Activated T-cell treated with anti-CD3 and anti-CD28 coated beads, Interleukin-2, amount 50 U/mL, for 72 hours (primary cell): Measurements from ENCODE around the gene DIS3L2. TPM values are rescaled to one million over a fixed set of nuclear protein-coding genes. Genes with fewer than 3 reads are reported as not detected.
A peak's percentile ranks its signal among the peaks of the same experiment; 100 is the strongest.
"Not testable (repeated sequence)": the region's sequence is repeated elsewhere in the genome, so short reads cannot be mapped to it uniquely, and the experiment has no call there.

Experiments used
- ATAC-seq, 2 donors: fragments of 150-1000 bp; cut with Tn5 transposase; replicated peaks in 1 of 2; 2 replicates each; pipeline ENCODE4 v1.10.0; 2021; ENCODE audit warnings: moderate library complexity in 2 of 2, mild to moderate bottlenecking in 1 of 2
- DNase-seq, 2 donors: peaks; one replicate each; pipeline ENCODE4 v3.0.0; 2021 to 2022; ENCODE audit warnings: mixed read lengths in 1 of 2
- H3K27ac Mint-ChIP-seq: one replicate; pipeline ENCODE4 v1.8.0; 2022; ENCODE audit warnings: mild to moderate bottlenecking, moderate library complexity, mixed read lengths
- H3K27me3 Mint-ChIP-seq: one replicate; pipeline ENCODE4 v1.8.0; 2022; ENCODE audit warnings: low read depth, mixed read lengths
- H3K36me3 Mint-ChIP-seq, 2 donors: one replicate each; pipeline ENCODE4 v1.8.0; 2022; ENCODE audit warnings: mixed read lengths in 2 of 2, mild to moderate bottlenecking in 1 of 2; ENCODE audit not compliant: insufficient read depth in 2 of 2
- H3K4me1 Mint-ChIP-seq: one replicate; pipeline ENCODE4 v1.8.0; 2022; ENCODE audit warnings: low read depth, mixed read lengths
- H3K4me3 Mint-ChIP-seq, 2 donors: one replicate each; pipeline ENCODE4 v1.8.0; 2022; ENCODE audit warnings: mild to moderate bottlenecking in 2 of 2, mixed read lengths in 2 of 2, moderate library complexity in 2 of 2
- H3K9me3 Mint-ChIP-seq, 2 donors: one replicate each; pipeline ENCODE4 v1.8.0; 2022; ENCODE audit warnings: mixed read lengths in 2 of 2
- total RNA-seq, 2 donors: library from RNA; stranded (reverse); gene quantifications; one replicate each; pipeline ENCODE4 v1.2.3, GENCODE V29; 2022

Gene DIS3L2
- total RNA-seq, 2 donors from 2014 or later: 28.8 to 38.3 TPM

DNA sequence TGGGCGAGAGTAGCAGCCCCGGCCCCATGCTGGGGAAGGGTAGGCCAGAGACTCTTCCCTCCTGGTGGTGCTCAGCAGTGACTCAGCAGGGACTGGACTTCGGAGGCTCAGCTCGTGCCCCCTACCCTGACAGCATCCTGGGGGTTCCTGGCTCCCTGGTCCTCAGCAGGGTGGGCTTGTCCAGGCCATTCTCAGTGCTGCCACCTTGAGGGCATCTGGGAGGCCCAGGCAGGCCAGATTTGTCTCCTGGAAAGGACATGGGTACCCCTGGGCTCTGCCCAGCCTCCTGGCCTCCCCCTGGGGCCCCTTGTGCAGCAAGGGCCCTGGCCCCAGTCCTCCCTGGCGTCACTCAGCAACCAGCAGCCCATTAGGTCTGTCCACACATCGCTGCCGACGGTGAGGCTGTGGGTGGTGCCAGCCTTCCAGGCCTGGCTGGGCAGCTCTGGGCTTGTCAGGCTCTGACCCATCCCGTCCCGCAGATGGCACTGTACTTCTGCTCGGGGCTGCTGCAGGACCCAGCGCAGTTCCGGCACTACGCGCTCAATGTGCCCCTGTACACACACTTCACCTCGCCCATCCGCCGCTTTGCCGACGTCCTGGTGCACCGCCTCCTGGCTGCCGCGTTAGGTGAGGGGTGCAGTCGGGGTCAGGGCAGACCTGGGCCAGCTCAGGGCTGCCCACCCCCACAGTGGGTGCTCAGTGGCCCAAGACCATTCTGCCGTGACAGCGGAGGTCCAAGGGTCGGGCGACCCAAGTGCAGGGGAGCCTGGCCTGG lies 372.0 kb downstream of the DIS3L2 start:
- no peak for DNase-seq

DNA sequence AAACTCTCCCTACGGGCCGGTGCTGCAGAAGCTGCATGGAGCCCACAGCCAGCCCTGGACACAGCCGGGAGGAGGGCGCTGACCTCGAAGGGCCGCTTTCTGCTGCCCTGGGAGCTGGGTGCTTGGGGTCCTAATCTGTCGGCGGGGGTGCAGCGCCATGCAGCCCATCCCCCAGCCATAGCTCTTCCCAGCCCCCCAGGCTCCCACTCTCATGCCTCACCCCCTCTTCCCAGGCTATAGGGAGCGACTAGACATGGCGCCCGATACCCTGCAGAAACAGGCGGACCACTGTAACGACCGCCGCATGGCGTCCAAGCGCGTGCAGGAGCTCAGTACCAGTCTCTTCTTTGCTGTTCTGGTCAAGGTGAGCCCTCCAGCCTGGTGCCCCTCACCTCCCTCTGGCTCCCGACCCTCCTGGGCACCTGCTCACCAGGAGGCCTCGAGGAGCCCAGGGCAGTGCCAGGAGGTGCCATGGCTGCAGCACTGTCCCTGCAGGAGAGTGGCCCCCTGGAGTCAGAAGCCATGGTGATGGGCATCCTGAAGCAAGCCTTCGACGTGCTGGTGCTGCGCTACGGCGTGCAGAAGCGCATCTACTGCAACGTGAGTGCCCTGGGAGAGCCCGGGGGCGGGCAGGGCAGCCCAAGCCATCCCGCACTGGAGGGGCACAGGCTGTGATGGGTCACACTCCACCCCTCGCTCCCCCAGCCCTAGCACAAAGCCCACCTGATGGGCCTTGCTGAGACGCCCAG lies 372.8 kb downstream of the DIS3L2 start:
- H3K4me1 Mint-ChIP-seq, DNase-seq, H3K36me3 Mint-ChIP-seq, H3K27me3 Mint-ChIP-seq, H3K4me3 Mint-ChIP-seq, H3K27ac Mint-ChIP-seq, ATAC-seq, H3K9me3 Mint-ChIP-seq: not testable (repeated sequence)

More for the DNA sequence above, 372.0 kb downstream of the DIS3L2 start:
- H3K36me3 Mint-ChIP-seq: no peaks in the 10 kb centered on the region
- H3K4me3 Mint-ChIP-seq: no peak overlapping the region
- ATAC-seq: no peak
- no peak overlapping the region for H3K27ac Mint-ChIP-seq
- H3K4me1 Mint-ChIP-seq: no peaks in the 10 kb centered on the region
- H3K9me3 Mint-ChIP-seq: no peaks in the 10 kb centered on the region
- no peaks in the 10 kb centered on the region for H3K27me3 Mint-ChIP-seq

DNA sequence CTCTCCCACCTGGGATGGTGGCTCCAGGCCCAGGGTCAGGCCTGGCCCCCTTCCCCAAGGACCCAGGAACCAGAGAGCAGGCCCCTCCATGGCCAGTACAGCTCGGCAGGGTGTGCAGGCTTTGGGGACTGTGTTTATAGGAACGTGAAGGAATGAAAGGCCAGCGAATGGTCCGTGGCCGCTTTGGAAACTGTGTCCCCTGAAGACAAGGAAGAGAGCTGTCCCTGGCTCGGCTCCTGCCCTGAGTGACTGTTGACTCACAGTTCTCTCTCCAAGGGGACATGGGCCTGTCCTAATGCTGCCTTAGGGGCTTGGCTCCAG lies 373.3 kb downstream of the DIS3L2 start:
- not testable (repeated sequence) for ATAC-seq, H3K36me3 Mint-ChIP-seq, DNase-seq, H3K27me3 Mint-ChIP-seq, H3K9me3 Mint-ChIP-seq, H3K4me1 Mint-ChIP-seq, H3K27ac Mint-ChIP-seq, H3K4me3 Mint-ChIP-seq

DNA sequence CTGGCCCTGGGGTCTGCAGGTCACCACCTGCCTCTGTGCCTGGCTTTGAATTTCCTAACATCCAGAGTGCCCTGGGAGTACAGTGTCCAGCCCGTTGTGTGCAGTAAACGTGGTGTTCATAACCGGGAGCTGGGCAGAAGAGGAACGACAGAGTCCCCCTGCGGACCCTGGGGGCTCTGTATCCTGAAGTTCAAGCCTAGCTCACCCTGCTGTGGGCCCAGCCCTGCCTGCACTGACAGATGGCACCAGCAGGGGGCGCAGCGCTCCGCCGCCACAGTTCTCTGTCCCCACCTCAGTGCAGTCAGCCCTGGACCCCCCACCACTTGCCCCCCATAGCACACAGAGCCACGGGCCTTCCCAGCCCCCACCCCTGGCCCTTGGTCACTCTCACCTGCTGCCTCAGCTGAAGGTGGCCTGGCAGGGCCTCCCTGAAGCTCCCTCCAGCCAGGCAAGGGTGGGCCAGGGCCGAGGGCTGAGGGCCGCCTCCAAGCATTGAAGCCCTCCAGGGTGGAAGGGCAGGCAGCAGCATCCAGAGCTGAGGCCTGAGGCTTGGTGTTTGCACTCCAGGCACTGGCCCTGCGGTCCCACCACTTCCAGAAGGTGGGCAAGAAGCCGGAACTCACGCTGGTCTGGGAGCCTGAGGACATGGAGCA lies 373.8 kb downstream of the DIS3L2 start:
- not testable (repeated sequence) for H3K36me3 Mint-ChIP-seq, H3K4me3 Mint-ChIP-seq, H3K27me3 Mint-ChIP-seq, DNase-seq, H3K4me1 Mint-ChIP-seq, H3K27ac Mint-ChIP-seq, H3K9me3 Mint-ChIP-seq
- peak; percentile 67 to 72 for ATAC-seq

DNA sequence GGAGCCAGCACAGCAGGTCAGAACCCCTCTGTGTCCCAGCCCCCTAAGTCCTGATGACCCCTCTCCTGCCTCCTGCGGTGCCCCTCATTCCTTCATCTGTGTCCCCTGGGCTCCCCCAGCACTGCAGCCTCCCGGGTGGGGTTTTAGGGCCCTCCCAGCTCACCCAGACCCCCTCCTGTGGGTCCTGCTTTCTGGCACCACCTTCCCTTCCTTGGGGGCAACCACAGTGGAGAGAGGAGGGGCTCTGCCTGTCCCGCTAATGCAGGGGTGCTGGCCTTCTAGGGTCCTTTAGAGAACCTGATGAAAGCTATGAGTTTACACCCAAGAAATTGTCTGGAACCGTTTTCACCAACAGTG lies 374.3 kb downstream of the DIS3L2 start:
- no peak overlapping the region for H3K27ac Mint-ChIP-seq
- H3K27me3 Mint-ChIP-seq: no peaks in the 10 kb centered on the region
- H3K4me3 Mint-ChIP-seq: no peak overlapping the region
- no peaks in the 10 kb centered on the region for H3K4me1 Mint-ChIP-seq
- no peaks in the 10 kb centered on the region for H3K36me3 Mint-ChIP-seq
- no peaks in the 10 kb centered on the region for H3K9me3 Mint-ChIP-seq
- DNase-seq (no peak), ATAC-seq (no peak)

DNA sequence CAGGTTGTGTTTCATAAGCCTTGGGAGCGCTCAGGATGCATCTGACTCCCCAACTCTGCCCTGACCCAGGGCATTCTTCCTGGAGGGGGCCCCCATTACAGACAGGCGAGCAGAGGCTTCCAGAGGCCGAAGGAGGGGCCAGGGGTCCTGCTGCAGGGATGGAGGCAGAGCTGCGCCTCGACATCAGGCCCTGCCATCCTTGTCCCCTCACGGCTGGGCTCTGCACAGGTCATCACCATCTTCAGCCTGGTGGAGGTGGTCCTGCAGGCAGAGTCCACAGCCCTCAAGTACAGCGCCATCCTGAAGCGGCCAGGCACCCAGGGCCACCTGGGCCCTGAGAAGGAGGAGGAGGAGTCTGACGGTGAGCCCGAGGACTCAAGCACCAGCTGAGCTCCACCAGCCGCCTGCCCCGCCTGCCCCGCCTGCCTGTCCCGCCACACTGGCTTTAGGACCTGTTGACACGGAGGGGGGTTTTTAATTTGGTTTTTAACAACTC lies 374.8 kb downstream of the DIS3L2 start:
- H3K36me3 Mint-ChIP-seq: no peaks in the 10 kb centered on the region
- DNase-seq (no peak), ATAC-seq (no peak)
- H3K4me1 Mint-ChIP-seq: no peaks in the 10 kb centered on the region
- H3K4me3 Mint-ChIP-seq: no peak overlapping the region
- no peaks in the 10 kb centered on the region for H3K27me3 Mint-ChIP-seq
- no peaks in the 10 kb centered on the region for H3K9me3 Mint-ChIP-seq
- H3K27ac Mint-ChIP-seq: no peak overlapping the region

DNA sequence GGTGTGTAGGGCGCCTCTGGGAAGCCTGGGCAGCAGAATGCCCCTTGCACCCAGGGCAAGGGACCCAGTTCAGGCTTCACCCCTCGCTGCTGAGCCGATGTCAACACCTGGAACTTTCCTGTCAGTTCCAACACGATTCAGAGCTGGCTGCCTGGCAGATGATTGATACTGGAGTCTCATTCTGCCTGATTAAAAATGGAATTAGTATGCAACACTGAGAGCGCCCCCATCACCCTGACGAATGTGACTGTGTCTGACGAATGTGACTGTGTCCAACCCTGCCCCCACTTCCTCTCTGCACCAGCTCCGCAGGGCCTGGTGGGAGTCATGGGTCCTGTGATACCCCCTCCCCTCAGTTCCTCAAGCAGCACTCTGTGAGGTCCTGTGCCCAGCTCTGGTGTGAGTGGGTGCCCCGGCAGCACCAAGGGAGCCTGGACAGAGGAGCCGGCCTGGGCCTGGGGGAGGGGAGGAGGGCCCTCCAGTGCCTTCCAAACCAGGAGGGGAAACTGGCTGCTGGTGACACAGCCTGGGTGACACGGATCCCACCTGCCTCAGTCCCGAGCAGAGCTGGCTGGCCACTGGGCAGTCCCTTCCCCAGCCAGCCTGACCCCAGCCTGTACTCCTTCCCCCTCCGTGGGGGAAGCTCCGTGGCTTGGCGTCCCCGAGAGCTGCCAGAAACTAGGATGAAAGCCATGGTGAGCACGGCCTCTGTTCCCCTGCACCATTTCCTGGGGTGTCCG lies 375.6 kb downstream of the DIS3L2 start:
- no peak for DNase-seq
- ATAC-seq: no peak

DNA sequence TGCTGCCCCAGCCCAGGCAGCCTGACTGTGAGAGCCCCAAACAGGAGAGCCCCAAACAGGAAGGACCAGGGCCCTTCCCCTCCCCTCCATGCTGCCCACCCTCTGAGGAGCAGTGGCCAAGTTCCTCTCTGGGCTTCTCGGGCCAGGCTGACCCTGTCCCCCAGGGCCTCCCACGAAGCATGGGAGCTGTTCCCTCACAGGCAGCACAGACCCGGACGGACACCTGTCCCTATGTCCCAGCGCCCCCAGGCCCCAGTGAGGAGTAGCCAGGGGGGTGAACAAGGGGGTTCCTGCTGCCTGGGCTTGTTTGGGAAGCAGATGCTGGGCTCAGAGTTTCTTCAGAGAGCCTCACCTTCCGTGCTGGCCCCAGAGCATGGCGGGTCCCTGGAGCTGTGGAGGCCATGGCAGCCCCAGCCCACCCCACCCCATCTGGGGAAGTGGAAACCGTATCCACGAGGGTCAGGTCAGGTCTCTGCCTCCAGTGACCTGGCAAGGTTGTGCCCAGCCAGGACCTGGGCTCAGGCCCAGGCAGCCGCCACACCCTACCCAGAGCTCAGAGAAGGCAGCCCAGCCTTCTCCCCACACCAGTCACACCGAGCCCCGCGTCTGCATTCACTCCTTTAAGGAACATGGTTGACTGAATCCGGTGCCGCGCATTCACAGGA lies 376.7 kb downstream of the DIS3L2 start:
- not testable (repeated sequence) for H3K4me3 Mint-ChIP-seq, ATAC-seq, H3K4me1 Mint-ChIP-seq, DNase-seq, H3K27me3 Mint-ChIP-seq, H3K36me3 Mint-ChIP-seq, H3K27ac Mint-ChIP-seq, H3K9me3 Mint-ChIP-seq

More for the DNA sequence above, 375.6 kb downstream of the DIS3L2 start:
- Mint-ChIP-seq H3K9me3 (no peaks in the 10 kb centered on the region), H3K27me3 (no peaks in the 10 kb centered on the region), H3K36me3 (no peaks in the 10 kb centered on the region), H3K4me3 (no peak overlapping the region), H3K4me1 (no peaks in the 10 kb centered on the region), H3K27ac (no peak overlapping the region)

DNA sequence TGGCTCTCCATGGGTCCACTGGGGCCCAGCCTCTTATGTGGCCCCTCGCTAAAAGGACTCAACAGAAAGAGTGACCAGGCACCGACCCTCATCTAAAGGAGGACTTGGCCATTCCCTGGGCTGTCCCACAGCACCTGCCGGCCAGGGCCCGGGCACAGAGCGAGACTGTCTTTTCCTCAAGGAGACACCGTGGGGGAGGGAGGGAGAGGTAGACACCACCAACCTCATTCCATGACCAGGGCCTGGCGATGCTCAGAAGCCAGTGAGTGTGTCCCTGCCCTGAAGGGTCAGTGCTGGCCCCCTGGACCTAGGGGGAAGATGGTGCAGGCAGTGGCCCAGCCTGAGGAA lies 377.2 kb downstream of the DIS3L2 start:
- Mint-ChIP-seq H3K9me3 (no peaks in the 10 kb centered on the region), H3K4me1 (peaks cover 3% of the 10 kb centered on the region), H3K4me3 (no peak overlapping the region), H3K27me3 (no peaks in the 10 kb centered on the region), H3K27ac (no peak overlapping the region), H3K36me3 (no peaks in the 10 kb centered on the region)
- no peak for ATAC-seq
- no peak for DNase-seq

DNA sequence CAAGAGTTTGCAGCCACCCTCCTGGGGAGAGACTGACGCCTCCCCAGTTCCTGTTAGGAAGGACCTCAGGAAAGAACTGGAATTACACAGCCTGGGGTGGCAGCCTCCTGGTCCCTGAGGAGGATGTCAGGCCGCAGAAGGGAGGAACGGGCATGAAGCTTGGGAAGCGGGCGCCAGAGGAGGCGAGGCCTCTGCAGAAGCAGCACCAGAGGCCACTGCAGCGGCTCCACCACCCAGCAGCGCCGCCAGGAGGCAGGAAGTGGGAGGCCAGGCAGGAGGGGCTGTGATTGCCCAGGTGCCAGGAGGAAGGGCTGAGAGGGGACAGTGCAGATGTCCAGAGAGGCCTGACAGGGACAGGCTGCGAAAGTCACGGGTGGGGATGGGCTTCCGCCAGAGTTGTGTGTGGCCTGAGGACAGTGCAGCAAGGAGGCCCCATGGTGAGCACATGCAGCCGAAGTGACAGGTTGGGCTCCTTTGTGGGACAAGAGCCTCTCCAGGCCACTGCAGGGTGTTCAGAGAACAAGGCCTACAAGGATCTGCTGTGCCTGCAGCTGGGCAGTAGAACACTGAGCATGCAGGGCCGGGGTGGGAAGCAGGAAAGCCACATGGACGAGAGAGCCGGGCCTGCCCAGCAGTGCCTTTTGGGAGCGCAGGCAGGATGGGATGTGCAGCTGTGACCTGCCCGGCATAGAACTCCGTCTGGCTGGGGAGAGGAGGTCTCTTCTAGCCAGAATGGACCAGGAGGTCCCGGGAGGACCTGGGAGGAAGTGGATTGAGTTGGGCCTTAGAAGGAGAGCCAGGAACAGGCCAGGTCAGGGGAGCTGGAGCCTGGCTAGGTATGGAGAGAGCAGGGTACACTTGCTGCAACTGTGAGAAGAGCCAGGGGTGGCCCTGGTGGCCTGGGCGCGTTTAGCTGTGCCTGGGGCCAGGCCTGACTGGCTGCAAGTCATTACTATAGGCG lies 377.9 kb downstream of the DIS3L2 start:
- ATAC-seq (no peak), DNase-seq (no peak)
- Mint-ChIP-seq H3K27ac (no peak overlapping the region), H3K4me3 (no peak overlapping the region), H3K27me3 (no peaks in the 10 kb centered on the region), H3K4me1 (peaks cover 4% of the 10 kb centered on the region), H3K36me3 (no peaks in the 10 kb centered on the region), H3K9me3 (no peaks in the 10 kb centered on the region)

DNA sequence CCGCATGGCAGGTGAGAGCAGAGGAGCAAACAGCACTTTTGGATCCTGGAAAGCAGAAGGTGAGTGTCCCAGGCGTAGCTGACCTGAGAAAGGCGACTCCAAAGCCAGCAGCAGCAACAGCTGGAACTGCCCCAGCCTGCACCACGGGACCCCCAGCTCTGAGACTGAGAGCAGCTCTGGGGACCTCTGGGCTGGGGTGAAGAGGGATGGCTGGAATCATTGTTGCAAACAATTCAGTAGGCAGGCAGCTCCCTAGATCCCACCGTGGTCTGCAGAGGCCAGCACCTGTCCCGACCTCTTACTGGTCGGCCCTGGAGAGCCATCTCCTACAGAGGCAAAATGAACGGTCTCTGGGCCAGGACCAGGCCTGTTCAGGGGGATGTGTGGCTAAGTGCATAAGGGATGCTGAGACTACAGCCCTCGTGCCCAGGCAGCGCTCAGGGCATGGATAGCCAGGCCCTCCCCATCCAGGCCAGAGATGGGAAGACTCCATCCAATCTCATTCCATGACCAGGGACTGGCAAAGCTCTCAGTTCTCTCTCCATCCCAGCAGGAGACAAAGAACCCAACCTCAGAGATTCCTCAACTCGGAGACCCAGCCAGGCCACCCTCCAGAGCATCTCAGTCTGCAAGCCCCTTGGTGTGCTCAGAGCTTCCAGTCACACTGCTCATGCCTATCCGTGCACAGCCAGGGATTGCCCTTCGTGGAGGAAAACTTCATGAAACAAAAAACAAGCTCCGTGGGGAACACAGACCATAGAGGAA lies 378.8 kb downstream of the DIS3L2 start:
- DNase-seq: no peak
- Mint-ChIP-seq H3K4me3 (no peak overlapping the region), H3K9me3 (no peaks in the 10 kb centered on the region), H3K27ac (no peak overlapping the region), H3K4me1 (peaks cover 4% of the 10 kb centered on the region), H3K27me3 (no peaks in the 10 kb centered on the region), H3K36me3 (no peaks in the 10 kb centered on the region)
- no peak for ATAC-seq
